Measurements from ENCODE around the gene PSMA2. TPM values are rescaled to one million over a fixed set of nuclear protein-coding genes. Genes with fewer than 3 reads are reported as not detected.

Gene PSMA2
- polyA plus RNA-seq, 3 donors = 51.8 to 294 (median 283) TPM

- Histone ChIP-seq H3K79me2 (ENCODE audit: insufficient read depth, low read length) (no peaks in the 10 kb centered on the region), H3K36me3 (replicated peaks in 1 of 2; ENCODE audit: control insufficient read depth in 1 of 2, insufficient read depth in 2 of 2, low read length in 2 of 2) (no peaks in the 10 kb centered on the region), H3K4me3 (replicated peaks in 1 of 3; ENCODE audit: low read depth in 2 of 3, low read length in 3 of 3) (no peak overlapping the region), H3K27me3 (ENCODE audit: control insufficient read depth in 2 of 2, insufficient read depth in 2 of 2, low read length in 2 of 2) (no peaks in the 10 kb centered on the region), H3K27ac (ENCODE audit: low read depth in 1 of 2, low read length in 2 of 2) (no peak overlapping the region), H3K9ac (ENCODE audit: insufficient read depth, low read length, poor library complexity, severe bottlenecking) (no peak overlapping the region), H4K20me1 (ENCODE audit: insufficient read depth, low read length) (no peaks in the 10 kb centered on the region), H3K4me1 (ENCODE audit: control insufficient read depth in 1 of 2, insufficient read depth in 2 of 2, low read length in 2 of 2) (no peaks in the 10 kb centered on the region), H3K9me3 (replicated peaks in 1 of 2; ENCODE audit: control insufficient read depth in 1 of 2, insufficient read depth in 1 of 2, low read length in 2 of 2) (no peaks in the 10 kb centered on the region), H2AFZ (ENCODE audit: insufficient read depth, low read depth, low read length, poor library complexity, severe bottlenecking) (no peak overlapping the region), H3K4me2 (replicated peaks; ENCODE audit: extremely low read depth, low read length, poor library complexity, severe bottlenecking) (no peak overlapping the region)
- Mint-ChIP-seq H3K9me3 (peaks cover under 1 to 10% (median 6%) of the 10 kb centered on the region in 7 donors), H3K27me3 (ENCODE audit: low read depth in 3 of 3) (peaks cover 2 to 7% (median 4%) of the 10 kb centered on the region in 3 donors), H3K27ac (no peak overlapping the region), H3K4me1 (no peaks in the 10 kb centered on the region), H3K4me3 (no peak overlapping the region), H3K36me3 (no peaks in the 10 kb centered on the region)
- no peak for DNase-seq
- 76% methylated on average over 4 of the region's 5 CpGs for WGBS (ENCODE audit: insufficient coverage)
- intact Hi-C loops (cut with micrococcal nuclease) = no loop called here
- TF ChIP-seq CTCF (IDR thresholded peaks at IDR 0.05) = no peak
Observed at GRCh38 chr7:42972699-42973500, 40.9 kb upstream of the PSMA2 start.

DNA sequence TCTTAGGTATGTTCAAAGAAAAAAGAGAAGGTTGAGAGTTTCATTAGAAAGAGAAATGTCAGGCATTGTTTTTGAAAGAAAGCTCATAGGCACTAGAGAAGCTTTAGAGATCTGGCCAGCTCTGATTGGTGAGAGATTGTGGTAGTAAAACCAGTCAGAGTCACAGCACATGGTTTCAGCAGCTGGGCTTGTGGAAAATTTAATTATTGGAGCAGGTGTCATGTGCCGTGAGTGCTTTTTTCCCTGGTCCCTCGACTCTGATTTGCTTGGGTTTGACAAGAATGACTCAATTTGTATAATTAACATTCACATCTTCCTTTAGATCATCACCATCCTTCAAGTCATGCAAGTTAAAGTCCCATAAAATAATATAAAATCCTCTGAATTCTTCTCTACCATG lies 35.4 kb upstream of the PSMA2 start:
- Histone ChIP-seq H3K4me2 (replicated peaks; ENCODE audit: extremely low read depth, low read length, poor library complexity, severe bottlenecking) (no peak overlapping the region), H3K4me1 (ENCODE audit: control insufficient read depth in 1 of 2, insufficient read depth in 2 of 2, low read length in 2 of 2) (no peaks in the 10 kb centered on the region), H3K27ac (ENCODE audit: low read depth in 1 of 2, low read length in 2 of 2) (no peak overlapping the region), H3K27me3 (ENCODE audit: control insufficient read depth in 2 of 2, insufficient read depth in 2 of 2, low read length in 2 of 2) (no peaks in the 10 kb centered on the region), H3K9me3 (replicated peaks in 1 of 2; ENCODE audit: control insufficient read depth in 1 of 2, insufficient read depth in 1 of 2, low read length in 2 of 2) (no peaks in the 10 kb centered on the region), H3K9ac (ENCODE audit: insufficient read depth, low read length, poor library complexity, severe bottlenecking) (no peak overlapping the region), H3K79me2 (ENCODE audit: insufficient read depth, low read length) (no peaks in the 10 kb centered on the region), H3K36me3 (replicated peaks in 1 of 2; ENCODE audit: control insufficient read depth in 1 of 2, insufficient read depth in 2 of 2, low read length in 2 of 2) (no peaks in the 10 kb centered on the region), H4K20me1 (ENCODE audit: insufficient read depth, low read length) (no peaks in the 10 kb centered on the region), H2AFZ (ENCODE audit: insufficient read depth, low read depth, low read length, poor library complexity, severe bottlenecking) (no peak overlapping the region), H3K4me3 (replicated peaks in 1 of 3; ENCODE audit: low read depth in 2 of 3, low read length in 3 of 3) (no peak overlapping the region)
- H3K4me1 Mint-ChIP-seq = no peaks in the 10 kb centered on the region
- DNase-seq = no peak
- WGBS (ENCODE audit: insufficient coverage) = no CpG with 5 or more reads among the region's 2 CpGs
- no peaks in the 10 kb centered on the region for H3K36me3 Mint-ChIP-seq
- peaks cover 0 to 8% (median 3%) of the 10 kb centered on the region in 7 donors for H3K9me3 Mint-ChIP-seq
- H3K27me3 Mint-ChIP-seq (ENCODE audit: low read depth in 3 of 3) = peaks cover 4 to 5% (median 5%) of the 10 kb centered on the region in 3 donors
- no peak for TF ChIP-seq CTCF (IDR thresholded peaks at IDR 0.05)
- no peak overlapping the region for H3K27ac Mint-ChIP-seq
- H3K4me3 Mint-ChIP-seq = no peak overlapping the region
- intact Hi-C loops (cut with micrococcal nuclease) = no loop called here
